GM15510 (cell line): Measurements from ENCODE around the gene NFIX.

Experiments
- POLR2A ChIP-seq: IDR thresholded peaks from 3 replicates; pipeline ENCODE4 v1.6.1; 2011; ENCODE audit warnings: borderline replicate concordance; ENCODE audit not compliant: insufficient read length; ENCODE audit errors: extremely low read depth

NFIX gene

GRCh38 chr19:13018035-13018914 is 23.0 kb downstream of the NFIX start:
- no peak for TF ChIP-seq POLR2A

GRCh38 chr19:13019332-13019731 is 24.1 kb downstream of the NFIX start:
- no peak for TF ChIP-seq POLR2A

DNA sequence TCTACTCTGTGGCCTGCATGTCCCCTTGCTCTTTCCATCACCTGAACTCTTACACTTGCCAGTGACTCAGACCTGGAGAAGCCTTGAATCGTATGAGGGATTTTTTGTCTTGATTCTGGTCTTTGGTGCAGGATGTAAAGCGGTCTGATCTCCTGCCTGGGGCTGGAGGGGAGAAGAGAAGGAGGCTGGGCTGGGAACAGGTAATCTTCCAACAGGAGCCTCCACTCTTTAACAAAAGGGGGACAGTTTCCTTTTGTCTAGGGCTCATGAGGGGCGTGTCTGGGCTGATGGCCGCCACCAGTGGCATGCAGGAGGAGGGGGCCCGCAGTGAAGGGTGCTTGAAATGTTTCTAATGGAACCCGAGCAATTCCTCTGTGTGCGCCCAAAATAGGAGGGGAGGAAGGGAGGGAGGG is 24.7 kb downstream of the NFIX start:
- TF ChIP-seq POLR2A = no peak

DNA sequence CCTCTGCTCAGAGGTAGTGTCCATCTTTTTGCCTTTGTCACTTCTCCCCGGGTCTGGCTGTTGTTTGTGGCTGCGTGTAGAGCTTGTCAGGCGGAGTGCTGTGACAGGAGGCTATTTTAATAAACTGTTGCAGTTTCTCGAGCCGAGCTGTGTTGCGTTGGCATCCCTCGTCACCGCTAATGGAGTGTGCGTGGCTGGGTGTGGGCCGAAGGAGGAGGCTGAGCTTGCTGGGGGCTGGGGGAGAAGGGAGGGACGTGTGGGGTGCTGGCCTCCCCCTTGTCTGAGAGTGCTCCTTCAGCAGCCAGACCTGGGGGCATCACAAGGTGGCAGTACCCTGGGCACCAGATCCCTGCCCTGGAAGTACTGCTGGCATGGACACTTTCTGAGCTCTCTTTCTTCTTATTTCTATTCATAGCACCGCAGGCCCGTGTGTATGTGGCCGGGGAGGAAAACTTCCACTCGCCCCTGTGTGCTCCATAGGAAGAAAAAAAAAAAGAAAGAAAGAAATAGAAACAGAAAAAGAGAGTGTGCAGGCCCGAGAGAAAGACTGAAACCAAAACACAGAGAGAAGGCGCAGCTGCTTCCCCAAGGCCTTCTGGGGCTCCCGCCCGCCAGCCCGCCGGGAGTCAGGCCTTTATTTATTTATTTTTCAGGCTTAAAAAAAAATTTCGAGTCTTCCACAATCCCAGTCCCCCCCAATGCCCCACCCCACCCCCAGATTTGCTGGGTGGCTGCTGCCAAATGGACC is 27.0 kb downstream of the NFIX start:
- TF ChIP-seq POLR2A = no peak

GRCh38 chr19:13022859-13023636 is 27.8 kb downstream of the NFIX start:
- TF ChIP-seq POLR2A = no peak

GRCh38 chr19:13023656-13024055 is 28.4 kb downstream of the NFIX start:
- TF ChIP-seq POLR2A = no peak

DNA sequence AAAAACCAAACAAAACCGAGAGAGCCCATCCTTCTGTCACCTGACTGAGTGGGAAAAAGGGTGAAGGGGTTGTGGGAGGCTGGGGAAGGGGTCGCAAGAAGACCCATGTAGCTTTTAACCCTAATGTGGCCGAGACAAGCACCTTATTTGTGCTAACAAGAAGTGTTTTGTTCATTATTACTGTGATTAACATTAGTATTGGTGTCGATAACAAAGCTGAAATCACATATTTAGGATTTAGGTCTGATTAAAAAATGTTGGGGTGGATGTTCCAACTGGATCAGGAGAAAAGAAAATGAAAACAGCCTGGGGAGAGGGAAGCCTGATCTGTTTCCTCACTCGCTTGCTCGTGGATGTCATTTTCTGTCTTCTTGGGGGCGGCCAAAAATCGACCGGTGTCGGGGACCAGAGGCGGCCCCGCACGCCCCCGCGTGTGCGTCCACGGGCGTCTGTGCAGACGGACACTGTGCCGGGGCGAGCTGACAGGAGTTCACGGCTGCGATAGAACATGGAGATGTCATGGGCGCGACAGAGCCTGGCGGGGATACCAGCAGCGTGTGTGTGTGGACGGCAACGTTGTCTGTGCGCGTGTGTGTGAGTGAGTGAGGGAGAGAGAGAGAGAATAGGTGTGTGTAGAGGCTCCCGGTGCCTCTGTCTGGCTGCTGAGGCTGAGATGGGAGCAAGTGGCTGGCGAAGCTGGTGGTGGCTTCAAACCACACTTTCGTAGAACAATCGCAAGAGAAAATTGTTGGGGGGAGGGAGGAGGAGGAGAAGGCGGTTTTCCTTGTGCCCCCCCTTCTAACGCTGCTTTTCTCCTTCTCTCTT is 29.1 kb downstream of the NFIX start:
- TF ChIP-seq POLR2A = no peak

DNA sequence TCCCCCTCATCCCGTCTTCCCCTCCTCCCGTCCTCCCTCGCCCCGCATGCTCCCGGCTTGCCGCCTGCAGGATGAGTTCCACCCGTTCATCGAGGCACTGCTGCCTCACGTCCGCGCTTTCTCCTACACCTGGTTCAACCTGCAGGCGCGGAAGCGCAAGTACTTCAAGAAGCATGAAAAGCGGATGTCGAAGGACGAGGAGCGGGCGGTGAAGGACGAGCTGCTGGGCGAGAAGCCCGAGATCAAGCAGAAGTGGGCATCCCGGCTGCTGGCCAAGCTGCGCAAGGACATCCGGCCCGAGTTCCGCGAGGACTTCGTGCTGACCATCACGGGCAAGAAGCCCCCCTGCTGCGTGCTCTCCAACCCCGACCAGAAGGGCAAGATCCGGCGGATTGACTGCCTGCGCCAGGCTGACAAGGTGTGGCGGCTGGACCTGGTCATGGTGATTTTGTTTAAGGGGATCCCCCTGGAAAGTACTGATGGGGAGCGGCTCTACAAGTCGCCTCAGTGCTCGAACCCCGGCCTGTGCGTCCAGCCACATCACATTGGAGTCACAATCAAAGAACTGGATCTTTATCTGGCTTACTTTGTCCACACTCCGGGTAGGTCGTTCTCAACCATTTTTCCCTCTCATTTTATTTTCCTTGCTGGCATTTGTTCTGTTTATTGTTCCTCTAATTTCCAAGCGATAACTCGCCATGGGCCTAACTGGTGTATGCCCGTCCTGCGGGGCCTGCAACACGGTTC is 29.8 kb downstream of the NFIX start:
- no peak for TF ChIP-seq POLR2A

DNA sequence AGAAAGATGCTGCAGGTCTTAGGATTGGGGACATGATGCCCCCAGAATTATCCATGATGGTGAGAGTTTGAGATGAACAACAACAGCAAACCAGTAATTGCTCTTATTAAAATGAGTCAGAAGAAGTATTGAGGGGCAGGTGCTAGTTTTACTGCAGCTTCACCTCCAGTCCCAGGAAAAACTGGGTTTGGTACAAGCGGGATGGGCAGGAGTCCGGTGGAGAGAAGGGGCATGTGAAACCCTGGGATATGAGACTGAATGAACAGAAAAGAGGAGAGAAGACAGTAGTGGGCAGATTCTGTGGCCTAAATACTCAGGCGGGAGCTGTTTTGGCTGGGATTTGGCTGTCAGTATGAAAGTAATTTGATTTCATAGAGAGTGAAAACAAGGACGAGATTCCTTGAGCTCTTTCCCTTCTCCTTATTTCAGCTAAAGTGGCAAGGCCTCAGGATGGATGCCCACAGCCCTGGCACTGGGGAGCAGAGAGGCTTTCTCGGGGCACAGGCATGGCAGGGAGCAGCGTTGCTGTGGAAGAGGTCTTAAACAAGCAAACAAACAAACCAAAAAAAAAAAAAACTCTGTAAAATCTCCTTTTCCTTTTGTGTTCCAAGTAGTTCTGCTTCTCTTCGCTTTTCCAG is 30.7 kb downstream of the NFIX start:
- TF ChIP-seq POLR2A = no peak

- no peak for TF ChIP-seq POLR2A
Measured at GRCh38 chr19:13026462-13027370, 31.4 kb downstream of the NFIX start.

GRCh38 chr19:13027557-13027956 is 32.3 kb downstream of the NFIX start:
- no peak for TF ChIP-seq POLR2A

GRCh38 chr19:13028027-13028426 is 32.8 kb downstream of the NFIX start:
- TF ChIP-seq POLR2A = no peak
